Measurements from ENCODE around the gene CFAP97D2.

CFAP97D2 gene

DNA sequence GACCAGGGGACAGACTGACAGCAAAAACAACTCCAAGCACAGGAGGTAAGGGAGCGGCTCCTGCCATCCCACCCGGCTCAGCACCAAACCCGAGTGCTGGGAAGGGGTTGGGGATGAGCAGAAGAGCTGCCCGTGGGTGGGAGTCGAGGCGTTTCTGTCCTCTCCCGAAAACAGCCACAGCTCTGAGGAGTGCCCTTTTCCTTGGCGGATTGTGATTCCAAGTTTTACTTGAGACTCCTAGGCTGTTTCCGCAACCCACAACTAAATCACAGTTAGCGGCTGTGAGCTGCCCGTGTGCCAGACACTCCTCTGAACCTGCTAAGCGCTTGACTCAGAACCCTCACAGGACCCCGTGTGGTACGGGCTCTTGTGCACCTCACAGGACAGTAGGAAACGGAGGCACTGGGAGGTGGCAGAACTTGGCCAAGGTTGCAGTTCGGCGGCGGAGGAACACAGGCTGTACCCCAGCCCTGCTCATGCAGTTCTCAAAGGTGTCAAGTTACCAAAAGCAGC, 21.4 kb downstream of the CFAP97D2 start:
- DNase-seq = no peak

DNA sequence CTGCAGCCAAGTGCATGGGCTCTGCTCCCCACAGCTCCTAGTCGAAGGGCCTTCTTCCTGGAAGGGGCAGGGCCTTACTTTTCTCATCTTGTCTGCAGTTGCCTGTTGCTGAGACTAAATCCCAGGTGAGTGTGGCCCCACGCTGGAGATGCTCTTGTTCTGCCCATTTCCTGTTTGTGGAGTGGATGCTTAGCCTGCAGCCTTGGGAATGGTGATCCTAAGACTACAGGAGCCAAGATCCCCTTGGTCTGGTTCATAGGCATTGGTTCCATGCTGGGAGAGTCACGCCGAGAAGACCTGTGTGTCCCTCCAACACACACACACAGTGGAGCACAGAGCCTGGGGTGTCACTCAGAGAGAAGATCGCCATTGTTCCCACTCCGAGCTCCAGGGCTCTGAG, 23.5 kb downstream of the CFAP97D2 start:
- DNase-seq = no peak

DNA sequence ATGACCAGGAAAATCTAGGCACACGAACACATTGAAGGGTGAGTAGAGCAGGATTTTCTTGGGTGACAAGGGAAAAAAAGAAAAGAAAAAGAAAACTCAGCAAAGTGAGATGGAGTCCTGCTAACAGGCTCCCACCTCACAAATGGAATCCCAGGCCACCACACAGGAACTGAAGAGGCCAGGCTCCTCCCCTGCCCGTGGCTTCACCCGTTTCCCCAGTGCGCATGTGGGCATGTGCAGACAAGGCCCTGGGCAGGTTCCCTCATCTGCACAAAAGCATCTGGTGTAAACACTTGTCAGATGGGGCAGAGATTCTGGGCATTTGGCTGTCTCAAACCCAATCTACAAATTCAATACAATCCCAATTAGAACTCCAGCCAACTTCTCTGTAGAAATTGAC, 24.5 kb downstream of the CFAP97D2 start:
- DNase-seq = peak; percentile 23

DNA sequence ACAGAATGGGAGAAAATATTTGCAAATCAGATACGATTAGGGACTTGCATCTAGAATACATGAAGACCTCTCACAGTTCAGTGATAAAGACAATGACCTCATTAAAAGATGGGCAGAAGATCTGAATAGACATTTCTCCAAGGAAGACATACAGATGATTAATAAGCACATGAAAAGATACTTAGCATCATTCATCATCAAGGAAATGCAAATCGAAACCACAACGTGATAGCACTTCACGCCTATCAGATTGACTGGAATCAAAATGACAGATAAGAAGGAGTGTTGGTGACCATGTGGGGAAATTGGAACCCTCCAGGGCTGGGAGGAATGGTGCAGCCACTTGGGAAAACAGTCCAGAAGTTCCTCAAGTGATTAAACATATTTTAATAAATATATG, 25.8 kb downstream of the CFAP97D2 start:
- DNase-seq = no peak

DNA sequence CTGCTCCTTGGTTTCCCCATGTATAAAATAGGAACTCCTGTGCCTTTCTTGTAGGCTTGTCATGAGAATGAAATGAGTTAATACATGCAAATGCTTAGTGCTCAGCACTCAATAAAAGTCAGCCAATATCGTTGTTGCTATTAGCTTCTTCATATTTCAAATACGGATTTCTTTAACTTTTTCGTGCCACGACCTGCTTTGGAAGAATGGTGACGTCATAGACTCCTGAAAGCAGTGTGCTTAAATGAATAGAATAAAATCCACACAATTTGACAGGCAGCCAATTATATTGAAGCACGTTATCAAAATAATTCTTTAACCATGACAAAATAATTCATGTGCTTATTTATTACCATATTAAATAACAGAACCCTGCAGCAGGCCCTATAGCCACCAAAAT, 29.1 kb downstream of the CFAP97D2 start:
- no peak for DNase-seq

DNA sequence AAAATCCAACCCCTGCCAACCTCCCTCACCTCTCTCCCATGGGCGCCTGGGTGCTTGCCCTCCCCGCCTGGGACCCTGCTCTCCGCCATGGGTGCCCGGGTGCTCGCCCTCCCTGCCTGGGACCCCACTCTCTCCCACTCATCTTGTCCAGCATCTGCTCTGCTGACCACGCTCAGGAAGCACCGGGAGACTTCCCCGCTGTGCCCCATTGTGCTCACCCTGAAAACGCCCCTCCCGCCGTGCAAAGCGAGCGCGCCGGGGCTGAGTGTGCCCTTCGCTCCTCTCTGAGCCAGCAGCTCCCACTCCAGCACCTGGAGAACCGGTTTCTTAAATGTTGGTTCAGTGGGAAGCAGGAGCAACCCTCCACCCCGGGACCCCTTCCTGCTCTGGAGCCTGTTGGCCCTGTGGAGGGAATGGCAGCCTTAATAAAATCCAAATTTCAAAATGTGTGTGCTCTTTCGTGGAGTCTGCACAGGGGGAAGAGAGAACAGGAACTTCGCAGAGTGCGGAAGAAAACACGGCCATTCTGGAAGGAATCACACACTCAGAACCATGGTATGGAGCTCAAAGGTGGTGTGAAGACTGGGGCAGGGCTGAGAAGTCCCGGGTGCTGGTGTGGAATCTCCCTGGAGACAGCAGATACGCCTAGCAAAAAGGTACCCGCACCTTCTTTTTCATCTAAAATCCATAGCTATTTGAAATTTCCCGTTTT, 32.5 kb downstream of the CFAP97D2 start:
- no peak for DNase-seq

DNA sequence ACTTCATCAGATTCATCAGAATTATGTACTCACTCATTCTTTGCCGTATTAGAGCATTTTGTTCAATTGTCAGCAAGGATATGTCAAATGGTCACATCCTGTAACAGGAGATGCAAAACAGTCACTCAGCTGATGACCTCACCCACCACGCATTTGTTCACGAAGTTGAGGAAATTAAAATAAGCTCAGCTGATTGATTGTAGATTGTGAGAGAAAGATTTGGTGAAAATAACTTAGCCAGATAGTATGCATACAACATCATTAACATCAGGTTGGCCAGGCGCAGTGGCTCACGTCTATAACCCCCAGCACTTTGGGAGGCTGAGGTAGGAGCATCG, 33.1 kb downstream of the CFAP97D2 start:
- DNase-seq = no peak

DNA sequence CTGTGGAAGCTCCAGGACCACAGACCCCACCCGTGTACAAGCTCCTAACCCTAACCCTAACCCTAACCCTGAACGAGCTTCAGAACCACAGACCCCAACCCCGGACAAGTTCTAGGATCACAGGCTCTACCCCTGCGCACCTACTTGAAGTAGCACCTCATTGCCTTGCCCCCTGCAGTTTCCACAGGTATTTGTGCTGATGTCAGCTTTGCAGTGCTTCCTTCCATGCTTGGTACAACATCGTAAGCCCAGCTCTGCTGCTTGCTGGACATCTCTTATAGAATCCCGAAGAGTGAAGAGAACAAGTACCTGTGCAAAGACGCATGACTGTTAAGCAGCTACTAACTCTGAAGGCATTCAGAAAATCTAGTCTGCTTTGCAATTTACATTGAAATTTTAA, 34.9 kb downstream of the CFAP97D2 start:
- no peak for DNase-seq

DNA sequence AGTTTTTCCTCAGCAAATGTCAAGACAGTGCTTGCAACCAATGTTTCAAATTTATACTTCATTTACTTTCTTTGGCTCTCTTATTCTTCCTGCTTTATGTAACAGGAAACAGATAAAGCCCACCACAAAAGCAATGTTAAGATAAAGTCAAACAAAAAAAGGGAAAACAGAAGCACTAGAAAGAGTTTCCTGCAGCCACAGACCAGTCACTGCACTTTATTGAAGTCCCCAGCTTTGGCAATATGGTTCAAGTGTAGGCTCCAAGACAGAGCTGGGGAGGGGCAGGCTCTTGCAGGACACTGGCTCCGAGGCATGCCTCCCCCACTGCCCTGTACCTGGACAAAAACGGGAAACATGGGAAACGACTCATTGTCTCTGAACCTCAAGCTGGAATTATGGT, 40.3 kb downstream of the CFAP97D2 start:
- no peak for DNase-seq

DNA sequence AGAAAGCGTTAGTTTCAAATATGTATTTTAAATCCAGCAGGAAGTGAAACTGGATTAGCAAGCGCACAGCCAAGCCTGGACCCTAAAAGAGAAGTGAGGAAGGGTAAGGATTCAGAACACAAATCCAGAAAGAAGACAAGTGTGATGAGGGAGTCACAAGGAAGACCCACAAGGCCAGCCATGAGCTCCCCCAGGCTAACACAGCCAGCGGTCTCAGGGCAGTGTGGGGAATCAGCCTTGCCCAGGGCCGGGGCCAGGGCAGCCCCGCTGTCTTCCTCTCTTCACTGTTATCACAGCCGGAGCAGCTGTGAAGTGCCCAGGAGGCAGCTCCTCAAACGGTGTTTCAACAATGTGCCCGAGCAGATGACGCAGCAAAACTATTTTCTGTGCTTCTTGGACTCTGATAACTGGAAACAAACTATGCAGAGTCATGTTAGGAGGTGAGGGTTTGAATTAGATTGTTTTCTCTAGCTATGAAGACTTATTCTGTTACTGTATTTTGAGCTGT, 43.5 kb downstream of the CFAP97D2 start:
- DNase-seq = no peak

DNA sequence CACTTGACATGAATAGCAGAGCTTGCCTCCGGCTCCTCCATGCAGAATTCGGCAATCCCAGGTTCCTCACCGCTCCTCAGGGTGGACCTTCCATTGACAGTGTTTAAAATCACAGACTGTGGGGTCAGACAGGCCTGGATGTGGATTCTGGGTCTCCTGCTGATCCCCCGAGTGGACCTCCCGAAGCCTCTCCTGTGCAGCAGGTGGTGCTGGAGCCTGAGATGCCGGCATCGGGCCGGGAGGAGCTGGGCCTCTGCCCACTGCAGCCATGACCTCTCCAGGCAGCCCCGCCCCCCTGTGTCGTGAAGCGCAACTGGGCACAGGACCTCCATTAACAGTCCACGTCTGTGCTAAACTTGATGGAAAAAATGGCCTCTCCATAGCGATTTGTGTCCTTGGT, 45.1 kb downstream of the CFAP97D2 start:
- DNase-seq = no peak

DNA sequence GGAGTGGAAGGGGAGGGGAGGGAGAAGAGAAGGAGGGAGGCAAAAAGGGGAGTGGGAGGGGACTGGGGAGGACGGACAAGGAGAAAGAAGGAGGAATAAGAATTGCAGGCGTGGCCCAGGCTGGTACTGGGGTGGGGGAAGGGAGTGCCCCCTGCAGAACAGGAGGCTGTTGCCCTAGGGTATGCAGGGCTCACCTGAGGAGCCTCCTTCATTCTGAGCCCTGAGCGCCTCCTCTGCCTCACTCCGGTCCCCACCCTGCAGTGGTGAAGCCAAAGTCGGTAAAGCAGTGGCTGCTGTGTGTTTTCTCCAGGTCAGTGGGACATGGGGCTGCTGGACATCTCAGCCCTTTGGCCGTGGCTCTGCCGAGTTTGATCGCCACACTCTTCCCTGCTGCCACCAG, 46.6 kb downstream of the CFAP97D2 start:
- DNase-seq = no peak

DNA sequence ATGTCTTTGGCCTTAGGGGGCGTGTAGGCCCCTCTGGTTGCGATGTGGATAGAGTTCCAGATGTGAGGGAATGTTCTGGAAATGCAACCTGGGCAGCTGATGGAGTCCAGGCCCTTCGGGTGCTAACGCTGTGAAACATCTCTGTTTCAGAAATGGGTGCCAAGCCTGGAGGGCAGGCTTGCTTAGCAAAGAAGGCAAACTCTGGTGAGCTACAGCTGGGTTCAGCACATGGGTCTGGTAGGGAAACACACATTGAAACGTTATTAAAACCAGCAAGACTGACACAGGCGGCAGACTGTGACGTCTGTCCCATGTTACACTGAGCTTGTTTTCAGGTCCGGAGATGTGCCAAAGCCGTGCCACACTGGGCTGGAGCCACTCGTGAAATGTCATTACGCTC, 47.0 kb downstream of the CFAP97D2 start:
- DNase-seq = peak; percentile 3

DNA sequence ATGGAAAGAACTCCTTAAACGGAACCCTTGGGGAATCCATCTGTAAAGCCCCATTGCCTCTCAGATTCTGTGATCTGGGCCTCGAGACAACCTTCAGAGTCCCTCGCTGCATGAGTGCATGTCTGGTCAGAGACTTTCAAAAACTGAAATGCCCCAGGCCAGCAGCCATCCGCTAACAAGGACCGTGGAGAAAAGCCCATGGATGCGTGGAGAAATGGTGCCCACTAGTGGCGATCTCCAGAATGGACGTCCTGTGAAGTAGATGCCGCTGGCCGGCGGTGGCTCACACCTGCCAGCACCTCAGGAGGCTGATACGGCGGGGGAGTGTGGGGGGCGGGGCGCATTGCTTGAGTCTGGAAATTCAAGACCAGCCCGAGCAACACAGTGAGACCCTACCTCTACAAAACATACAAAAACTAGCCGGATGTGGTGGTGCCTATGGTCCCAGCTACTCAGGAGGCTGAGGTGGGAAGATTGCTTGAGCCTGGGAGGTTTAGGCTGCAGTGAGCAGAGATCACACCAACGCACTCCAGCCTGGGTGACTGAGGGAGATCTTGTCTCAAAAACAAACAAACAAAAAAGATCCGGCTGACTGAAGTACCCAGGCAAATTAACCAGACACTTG, 47.8 kb downstream of the CFAP97D2 start:
- peak; percentile 73 for DNase-seq

DNA sequence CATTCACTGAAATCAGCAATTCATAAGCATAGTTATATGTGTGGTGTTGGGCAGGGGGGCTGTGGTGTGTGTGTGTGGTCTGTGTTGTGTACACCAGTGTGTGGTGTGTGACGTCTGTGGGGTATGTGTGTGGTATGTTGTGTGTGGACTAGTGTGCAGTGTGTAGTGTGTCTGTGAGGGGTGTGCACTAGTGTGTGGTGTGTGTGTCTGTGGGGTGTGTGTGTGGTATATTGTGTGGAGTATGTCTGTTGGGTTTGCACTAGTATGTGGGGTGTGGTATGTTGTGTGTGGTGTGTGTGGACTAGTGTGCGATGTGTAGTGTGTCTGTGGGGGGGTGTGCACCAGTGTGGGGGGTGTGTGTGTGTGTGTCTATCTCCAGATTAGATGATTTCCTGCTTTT, 48.5 kb downstream of the CFAP97D2 start:
- DNase-seq = no peak

DNA sequence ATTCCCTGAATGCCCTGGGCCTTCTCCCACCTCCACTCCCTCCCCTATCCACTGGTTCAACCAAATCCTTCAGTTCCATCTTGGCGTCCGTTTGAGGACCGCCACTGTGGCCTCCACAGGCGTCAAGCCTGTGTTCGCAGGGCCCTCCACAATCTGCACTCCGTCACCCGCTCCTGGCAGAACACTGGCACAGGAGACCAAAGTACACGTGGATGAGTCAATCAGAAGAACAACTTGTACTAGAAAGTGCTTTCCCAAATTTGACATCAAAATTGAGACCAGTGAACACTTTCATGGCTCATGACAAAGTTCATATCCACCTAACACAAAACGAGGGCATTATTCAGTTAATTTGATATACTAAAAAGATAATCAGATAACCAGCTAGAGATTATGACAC, 49.1 kb downstream of the CFAP97D2 start:
- DNase-seq = no peak

DNA sequence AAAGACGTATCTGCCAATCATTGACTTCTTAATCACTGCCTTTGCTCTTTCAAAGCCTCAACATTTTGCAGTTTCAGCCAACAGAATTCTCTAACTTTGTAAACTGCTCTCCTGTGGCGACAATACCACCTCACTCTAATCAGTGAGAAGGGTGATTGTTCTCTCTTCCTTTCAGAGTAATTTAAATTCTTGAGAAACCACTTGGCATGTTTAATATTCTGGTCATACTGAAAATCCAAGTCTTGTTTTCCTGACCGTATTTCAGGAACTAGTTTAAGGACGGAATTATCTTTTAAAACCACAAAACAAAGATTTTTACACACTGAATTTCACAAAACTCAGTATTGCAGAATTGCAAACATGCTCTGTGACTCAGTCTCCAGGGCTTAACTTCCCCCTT, 50.4 kb downstream of the CFAP97D2 start:
- no peak for DNase-seq

DNA sequence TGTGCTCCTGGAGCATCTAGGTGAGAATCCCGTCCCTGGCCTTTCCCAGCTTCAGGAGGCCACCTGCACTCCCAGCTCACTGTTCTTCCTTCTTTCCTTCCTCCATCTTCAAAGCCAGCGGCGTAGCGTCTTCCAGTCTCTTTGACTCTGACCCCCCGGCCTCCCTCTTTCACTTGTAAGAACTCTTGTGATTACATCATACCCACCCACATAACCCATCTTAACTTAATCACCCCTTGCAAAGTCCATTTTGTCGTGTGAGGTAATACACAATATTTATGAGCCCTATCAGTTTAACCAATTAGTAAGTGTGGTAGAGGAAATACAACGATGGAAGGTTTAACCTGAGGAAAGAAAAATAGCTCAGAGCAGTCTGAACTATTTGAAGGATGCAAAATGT, 51.1 kb downstream of the CFAP97D2 start:
- no peak for DNase-seq

DNA sequence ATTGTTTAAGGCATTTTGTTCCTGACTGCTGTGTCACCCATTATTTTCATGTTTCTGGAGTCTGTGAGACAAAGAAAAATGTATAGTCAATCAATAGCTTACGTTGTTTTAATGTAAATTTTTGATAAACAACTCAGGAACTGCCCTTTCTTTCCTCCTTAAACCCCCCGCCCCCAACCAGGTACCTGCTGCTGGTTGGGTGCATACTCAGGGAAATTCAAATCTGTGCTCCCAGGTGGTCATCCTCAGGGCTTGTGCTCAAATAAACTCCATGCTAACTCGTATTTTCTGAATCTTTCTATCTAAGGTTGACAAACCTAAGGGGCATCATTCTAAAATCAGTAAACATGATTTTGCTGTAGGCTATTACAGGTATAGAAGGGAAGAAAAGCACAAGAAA, 51.5 kb downstream of the CFAP97D2 start:
- DNase-seq = no peak

DNA sequence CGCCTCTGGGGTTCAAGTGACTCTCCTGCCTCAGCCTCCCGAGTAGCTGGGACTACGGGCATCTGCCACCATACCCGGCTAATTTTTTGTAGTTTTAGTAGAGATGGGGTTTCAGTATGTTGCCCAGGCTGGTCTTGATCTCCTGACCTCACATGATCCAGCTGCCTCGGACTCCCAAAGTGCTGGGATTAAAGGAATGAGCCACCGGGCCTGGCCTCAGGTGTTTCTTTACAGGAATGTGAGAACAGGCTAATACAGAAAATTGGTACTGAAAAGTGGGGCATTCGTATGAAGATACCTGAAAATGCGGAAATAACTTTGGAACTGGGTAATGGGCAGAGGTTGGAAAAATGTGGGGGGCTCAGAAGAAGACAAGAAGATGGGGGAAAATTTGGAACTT, 52.8 kb downstream of the CFAP97D2 start:
- DNase-seq = no peak

DNA sequence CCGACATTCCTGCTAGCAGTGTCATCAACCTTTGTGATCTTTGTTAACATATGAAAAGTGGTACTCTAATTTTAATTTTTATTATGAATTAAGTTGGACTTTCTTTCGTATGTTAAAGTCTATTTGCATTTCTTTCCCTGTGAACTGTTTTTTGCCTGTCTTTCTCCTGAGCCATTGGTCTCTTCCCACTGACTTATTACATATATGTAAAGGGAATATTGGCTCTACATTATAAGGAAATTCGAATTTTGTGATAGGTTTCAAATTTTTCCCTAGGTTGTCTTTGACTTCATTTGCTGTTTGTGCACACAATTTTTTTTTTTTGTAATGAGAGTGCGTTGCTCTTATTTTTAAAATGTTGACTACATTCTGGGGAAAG, 55.2 kb downstream of the CFAP97D2 start:
- DNase-seq = no peak

DNA sequence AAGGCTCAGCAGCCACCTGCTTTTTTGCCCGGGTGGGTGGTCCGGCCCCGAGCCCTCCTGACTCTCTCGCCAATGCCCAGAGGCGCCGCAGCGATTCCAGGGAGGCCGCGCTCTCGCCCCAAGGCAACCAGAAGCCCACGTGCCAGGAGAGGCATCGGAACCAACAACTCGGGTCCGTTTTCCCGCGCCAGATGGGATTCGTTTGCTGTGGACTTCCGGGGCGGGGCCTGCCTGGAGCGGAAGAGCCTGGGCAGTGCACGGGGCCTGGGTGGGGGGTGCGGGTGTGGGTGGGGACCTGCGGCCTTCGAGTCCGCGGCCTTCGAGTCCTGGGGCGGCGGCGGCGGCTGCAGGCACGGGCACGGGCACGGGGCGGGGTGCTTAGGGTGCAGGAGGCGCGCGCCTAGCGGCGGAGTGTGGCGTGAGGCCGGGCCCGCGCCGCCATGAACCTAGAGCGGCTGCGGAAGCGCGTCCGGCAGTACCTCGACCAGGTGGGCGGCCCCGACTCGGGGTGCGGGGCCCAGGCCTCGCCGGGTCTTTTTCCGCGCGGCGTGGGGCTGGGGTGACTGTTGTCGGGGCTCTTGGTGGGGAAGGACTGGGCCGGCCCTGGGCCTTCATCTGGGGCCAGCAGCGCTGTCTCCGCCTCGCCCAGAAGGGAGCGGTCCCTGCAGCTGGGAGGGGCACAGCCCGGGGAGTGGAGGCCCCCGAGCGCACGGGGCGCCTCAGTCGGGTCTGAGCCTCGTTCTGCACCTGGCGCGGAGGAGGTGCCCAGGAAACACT, 55.8 kb downstream of the CFAP97D2 start, which contains the start of gene CDC16:
CDC16 (plus strand) TSS at position 253 of the 777 bp plus-strand sequence; CDS start at position 441, 188 bp downstream.
- DNase-seq = peak; percentile 71

DNA sequence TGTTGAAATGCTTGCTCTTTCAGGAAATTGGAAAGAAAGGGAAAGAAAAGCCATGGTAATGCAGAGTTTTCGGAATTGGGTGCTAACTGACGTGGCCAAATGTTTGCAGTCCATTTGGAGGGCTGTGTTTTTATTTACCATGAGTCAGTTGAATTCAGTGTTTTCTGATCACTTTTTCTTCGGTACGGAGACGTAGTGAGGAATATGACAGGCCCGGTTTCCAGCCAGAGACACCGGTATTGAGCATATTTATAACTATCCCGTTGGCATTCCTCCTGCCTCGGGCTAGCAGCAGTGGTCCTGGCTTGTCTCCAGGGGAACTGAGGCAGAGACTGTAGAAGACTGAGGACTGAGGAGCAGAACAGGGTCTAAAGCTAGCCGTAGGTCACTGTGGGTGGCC, 56.6 kb downstream of the CFAP97D2 start:
- DNase-seq = no peak

DNA sequence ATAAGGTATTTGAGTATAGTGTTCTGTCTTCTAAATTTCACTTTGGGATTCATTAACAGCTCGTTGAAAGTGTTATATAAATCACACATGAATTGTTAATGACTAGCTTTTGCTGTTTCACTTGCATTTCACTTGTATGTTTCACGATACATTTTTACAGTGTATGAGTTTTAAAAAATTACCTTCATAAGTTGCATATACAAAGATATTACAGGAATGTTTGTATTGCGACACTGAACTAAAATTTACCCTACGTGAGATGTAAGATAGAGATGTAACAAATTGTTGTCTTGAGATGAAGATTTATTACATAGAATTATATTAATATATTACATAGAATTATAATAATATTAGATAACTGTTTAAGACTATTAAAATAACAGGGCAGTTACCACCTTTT, 57.2 kb downstream of the CFAP97D2 start:
- no peak for DNase-seq

All from activated effector memory CD4-positive, alpha-beta T cell treated with Interleukin-2 at 50 U/mL for 16 hours (primary cell).